Suprapubic skin (tissue), 3 donors: ENCODE results near the gene PSG6.

Experiments
- EP300 ChIP-seq: sonication (generic); formaldehyde crosslinking; IDR thresholded peaks from one replicate; pipeline ENCODE4 v1.6.1; 2017; ENCODE audit warnings: antibody characterized with exemption
- TF ChIP-seq, protein P1 (sequence below), 2 donors: fragments of 200-600 bp in 1 of 2; fragments of 450-650 bp in 1 of 2; sonication (generic) in 1 of 2; IDR thresholded peaks; one replicate each; pipeline ENCODE4 v1.5.1; 2016 to 2019; ENCODE audit warnings: antibody characterized with exemption in 2 of 2, mild to moderate bottlenecking in 1 of 2, moderate library complexity in 1 of 2

DNA sequence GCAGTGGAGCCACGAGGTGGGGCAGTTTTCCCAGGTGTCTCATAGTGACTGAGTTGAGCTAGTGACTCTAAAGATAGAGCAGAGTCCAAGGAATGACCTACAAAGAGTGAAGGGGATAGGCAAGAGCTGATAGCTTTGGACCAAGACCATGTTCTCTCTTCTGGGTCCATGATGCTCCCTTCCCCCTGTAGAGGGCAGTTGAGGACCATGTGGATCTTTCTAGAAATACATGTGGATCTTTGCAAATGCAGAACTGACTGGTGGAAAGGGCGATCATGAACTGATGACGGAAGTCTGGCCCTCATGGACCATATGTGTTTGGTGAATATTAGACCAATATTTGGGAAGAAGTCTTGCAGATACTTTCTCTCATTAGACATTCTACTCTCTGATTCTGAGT lies 45.1 kb downstream of the PSG6 start:
- TF ChIP-seq, protein P1, sequence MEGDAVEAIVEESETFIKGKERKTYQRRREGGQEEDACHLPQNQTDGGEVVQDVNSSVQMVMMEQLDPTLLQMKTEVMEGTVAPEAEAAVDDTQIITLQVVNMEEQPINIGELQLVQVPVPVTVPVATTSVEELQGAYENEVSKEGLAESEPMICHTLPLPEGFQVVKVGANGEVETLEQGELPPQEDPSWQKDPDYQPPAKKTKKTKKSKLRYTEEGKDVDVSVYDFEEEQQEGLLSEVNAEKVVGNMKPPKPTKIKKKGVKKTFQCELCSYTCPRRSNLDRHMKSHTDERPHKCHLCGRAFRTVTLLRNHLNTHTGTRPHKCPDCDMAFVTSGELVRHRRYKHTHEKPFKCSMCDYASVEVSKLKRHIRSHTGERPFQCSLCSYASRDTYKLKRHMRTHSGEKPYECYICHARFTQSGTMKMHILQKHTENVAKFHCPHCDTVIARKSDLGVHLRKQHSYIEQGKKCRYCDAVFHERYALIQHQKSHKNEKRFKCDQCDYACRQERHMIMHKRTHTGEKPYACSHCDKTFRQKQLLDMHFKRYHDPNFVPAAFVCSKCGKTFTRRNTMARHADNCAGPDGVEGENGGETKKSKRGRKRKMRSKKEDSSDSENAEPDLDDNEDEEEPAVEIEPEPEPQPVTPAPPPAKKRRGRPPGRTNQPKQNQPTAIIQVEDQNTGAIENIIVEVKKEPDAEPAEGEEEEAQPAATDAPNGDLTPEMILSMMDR (IDR thresholded peaks at IDR 0.05) = no peak
- TF ChIP-seq EP300 = no peak
